PC-9 (cell line): ENCODE data around the gene TANC1.

Source experiments
- EZH2 ChIP-seq: fragments of 200-600 bp; sonication (generic); IDR thresholded peaks from 2 replicates; pipeline ENCODE4 v1.8.0; 2017; ENCODE audit warnings: antibody characterized with exemption, low read depth
- TF ChIP-seq, protein P1 (sequence below): fragments of 200-600 bp; sonication (generic); conservative IDR thresholded peaks from 2 replicates; pipeline ENCODE4 v1.6.1; 2017; ENCODE audit warnings: mixed run types, antibody characterized with exemption, mild to moderate bottlenecking, moderate library complexity

DNA sequence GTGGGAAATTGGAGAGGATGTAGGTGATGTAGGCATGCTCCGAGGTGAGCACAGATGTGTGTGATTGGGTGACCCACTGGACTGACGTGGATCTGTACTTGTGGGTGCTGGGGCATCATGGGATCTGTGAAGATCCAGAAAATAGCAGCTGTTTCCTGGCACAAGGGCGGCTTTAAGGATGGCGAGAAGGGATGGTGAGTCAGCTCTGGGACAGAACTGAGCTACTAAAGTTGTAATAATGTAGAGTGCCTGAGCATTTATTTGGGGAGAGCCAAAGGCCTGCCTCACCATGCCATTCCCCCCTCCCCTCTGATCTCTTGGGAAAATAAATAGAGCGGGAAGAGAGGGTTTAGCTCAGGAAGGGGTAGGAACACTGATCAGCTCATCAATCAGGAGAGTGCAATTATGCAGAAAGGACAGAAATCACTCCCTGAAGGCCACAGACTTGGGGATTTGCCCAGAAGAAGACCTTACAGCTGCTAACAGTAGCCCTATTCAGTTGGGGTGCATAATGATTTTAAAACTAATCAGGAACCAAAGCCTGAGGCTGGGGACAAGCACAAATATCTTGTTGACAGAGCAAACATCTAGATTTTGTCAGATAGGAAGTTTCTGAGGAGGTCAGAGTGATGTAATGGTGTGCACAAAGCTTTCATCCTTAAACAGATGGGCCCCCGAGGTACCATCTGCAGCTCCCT is 30.3 kb downstream of the TANC1 start:
- TF ChIP-seq, protein P1, sequence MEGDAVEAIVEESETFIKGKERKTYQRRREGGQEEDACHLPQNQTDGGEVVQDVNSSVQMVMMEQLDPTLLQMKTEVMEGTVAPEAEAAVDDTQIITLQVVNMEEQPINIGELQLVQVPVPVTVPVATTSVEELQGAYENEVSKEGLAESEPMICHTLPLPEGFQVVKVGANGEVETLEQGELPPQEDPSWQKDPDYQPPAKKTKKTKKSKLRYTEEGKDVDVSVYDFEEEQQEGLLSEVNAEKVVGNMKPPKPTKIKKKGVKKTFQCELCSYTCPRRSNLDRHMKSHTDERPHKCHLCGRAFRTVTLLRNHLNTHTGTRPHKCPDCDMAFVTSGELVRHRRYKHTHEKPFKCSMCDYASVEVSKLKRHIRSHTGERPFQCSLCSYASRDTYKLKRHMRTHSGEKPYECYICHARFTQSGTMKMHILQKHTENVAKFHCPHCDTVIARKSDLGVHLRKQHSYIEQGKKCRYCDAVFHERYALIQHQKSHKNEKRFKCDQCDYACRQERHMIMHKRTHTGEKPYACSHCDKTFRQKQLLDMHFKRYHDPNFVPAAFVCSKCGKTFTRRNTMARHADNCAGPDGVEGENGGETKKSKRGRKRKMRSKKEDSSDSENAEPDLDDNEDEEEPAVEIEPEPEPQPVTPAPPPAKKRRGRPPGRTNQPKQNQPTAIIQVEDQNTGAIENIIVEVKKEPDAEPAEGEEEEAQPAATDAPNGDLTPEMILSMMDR, result no peak
- no peak for TF ChIP-seq EZH2
